HEK293T (cell line): Measurements from ENCODE around the gene JARID2.

Experiments
- ELF4 ChIP-seq: fragments of 450-650 bp; IDR thresholded peaks from 2 replicates; pipeline ENCODE4 v1.6.1; 2017; ENCODE audit warnings: antibody characterized with exemption
- FOXK2 ChIP-seq: fragments of 450-650 bp; IDR thresholded peaks from 2 replicates; pipeline ENCODE4 v1.6.1; 2016; ENCODE audit warnings: mild to moderate bottlenecking
- FOXM1 ChIP-seq: fragments of 450-650 bp; IDR thresholded peaks from 2 replicates; pipeline ENCODE4 v1.6.1; 2017; ENCODE audit warnings: mild to moderate bottlenecking, borderline replicate concordance
- L3MBTL2 ChIP-seq: fragments of 450-650 bp; conservative IDR thresholded peaks from 2 replicates; pipeline ENCODE4 v1.6.1; 2016; ENCODE audit warnings: mild to moderate bottlenecking
- SP1 ChIP-seq: fragments of 450-650 bp; IDR thresholded peaks from 2 replicates; pipeline ENCODE4 v1.6.1; 2017
- SUZ12 ChIP-seq: fragments of 450-650 bp; IDR thresholded peaks from 2 replicates; pipeline ENCODE4 v1.6.1; 2016; ENCODE audit warnings: mild to moderate bottlenecking
- TARDBP ChIP-seq: fragments of 450-650 bp; IDR thresholded peaks from 2 replicates; pipeline ENCODE4 v1.6.1; 2016
- ZNF384 ChIP-seq: fragments of 450-650 bp; IDR thresholded peaks from 2 replicates; pipeline ENCODE4 v1.6.1; 2016
- TF ChIP-seq, protein P1 (sequence below): fragments of 450-650 bp; IDR thresholded peaks from 2 replicates; pipeline ENCODE4 v1.6.1; 2016

DNA sequence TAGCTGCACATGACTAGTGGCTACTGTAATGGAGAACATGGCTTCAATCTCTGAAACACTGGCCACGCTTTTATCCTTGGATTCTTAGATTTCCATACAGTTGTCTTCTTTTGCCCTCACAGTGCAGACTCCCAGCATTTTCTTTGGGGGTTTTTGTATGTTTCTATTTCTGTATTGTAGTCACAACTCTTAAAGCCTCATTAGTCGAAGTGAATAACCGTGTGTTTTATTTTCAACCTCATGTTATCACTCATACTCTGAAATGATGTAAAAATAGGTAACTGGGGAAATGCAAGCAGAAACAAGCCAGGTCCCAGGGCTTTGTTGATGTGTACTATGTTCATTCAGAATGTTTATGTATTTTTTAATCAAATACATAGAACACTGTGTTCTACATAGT, 162.9 kb downstream of the JARID2 start:
- TF ChIP-seq TARDBP = no peak
- TF ChIP-seq FOXK2 = no peak
- no peak for TF ChIP-seq SUZ12
- TF ChIP-seq, protein P1, sequence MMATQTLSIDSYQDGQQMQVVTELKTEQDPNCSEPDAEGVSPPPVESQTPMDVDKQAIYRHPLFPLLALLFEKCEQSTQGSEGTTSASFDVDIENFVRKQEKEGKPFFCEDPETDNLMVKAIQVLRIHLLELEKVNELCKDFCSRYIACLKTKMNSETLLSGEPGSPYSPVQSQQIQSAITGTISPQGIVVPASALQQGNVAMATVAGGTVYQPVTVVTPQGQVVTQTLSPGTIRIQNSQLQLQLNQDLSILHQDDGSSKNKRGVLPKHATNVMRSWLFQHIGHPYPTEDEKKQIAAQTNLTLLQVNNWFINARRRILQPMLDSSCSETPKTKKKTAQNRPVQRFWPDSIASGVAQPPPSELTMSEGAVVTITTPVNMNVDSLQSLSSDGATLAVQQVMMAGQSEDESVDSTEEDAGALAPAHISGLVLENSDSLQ = no peak
- TF ChIP-seq ZNF384 = no peak
- TF ChIP-seq ELF4 = no peak
- TF ChIP-seq SP1 = no peak
- no peak for TF ChIP-seq L3MBTL2
- no peak for TF ChIP-seq FOXM1
